Measurements from ENCODE around the gene DCTPP1. TPM values are rescaled to one million over a fixed set of nuclear protein-coding genes. Genes with fewer than 3 reads are reported as not detected.

DCTPP1 gene
- total RNA-seq, 4 donors from 2014 or later = 14.7 to 18.8 (median 17.9) TPM

- peak in 1 of 2 donors; percentile 89 for DNase-seq (ENCODE audit: low spot score in 2 of 2)
- H3K4me3 ChIP-seq (ENCODE audit: low read depth, poor library complexity, severe bottlenecking) = no peak overlapping the region
- intact Hi-C loops (cut with DNase I; ENCODE audit: low total_unique reads) = no loop called here
- 49 to 68% methylated on average over 26 to 31 of the region's 31 CpGs for WGBS, 2 donors
- no peak for TF ChIP-seq POLR2A (IDR thresholded peaks at IDR 0.05)
- no peak for TF ChIP-seq CTCF (IDR thresholded peaks at IDR 0.05)
Measured at GRCh38 chr16:30418350-30419181, 11.3 kb downstream of the DCTPP1 start.

GRCh38 chr16:30417529-30418349, 12.1 kb downstream of the DCTPP1 start:
- 1 to 2% methylated on average over 22 to 31 of the region's 140 CpGs for WGBS, 2 donors
- peak overlapping the region; percentile 39 for H3K4me3 ChIP-seq (ENCODE audit: low read depth, poor library complexity, severe bottlenecking)
- intact Hi-C loops (cut with DNase I; ENCODE audit: low total_unique reads) = no loop called here
- TF ChIP-seq POLR2A (IDR thresholded peaks at IDR 0.05) (no peak), CTCF (IDR thresholded peaks at IDR 0.05) (no peak)
- peak; percentile 55 to 91 for DNase-seq (ENCODE audit: low spot score in 2 of 2)

- no peak for TF ChIP-seq CTCF (IDR thresholded peaks at IDR 0.05)
- TF ChIP-seq POLR2A (IDR thresholded peaks at IDR 0.05) = no peak
Measured at GRCh38 chr16:30416624-30417528, 13.0 kb downstream of the DCTPP1 start.

GRCh38 chr16:30416047-30416603, 13.7 kb downstream of the DCTPP1 start:
- no peak overlapping the region for H3K4me3 ChIP-seq (ENCODE audit: low read depth, poor library complexity, severe bottlenecking)
- intact Hi-C loops (cut with DNase I; ENCODE audit: low total_unique reads) = no loop called here
- 95 to 98% methylated on average over 4 of the region's 4 CpGs for WGBS, 2 donors
- DNase-seq (ENCODE audit: low spot score in 2 of 2) = no peak
- TF ChIP-seq POLR2A (IDR thresholded peaks at IDR 0.05) (no peak), CTCF (IDR thresholded peaks at IDR 0.05) (no peak)

More at GRCh38 chr16:30416624-30417528, 13.0 kb downstream of the DCTPP1 start:
- peak overlapping the region; percentile 39 for H3K4me3 ChIP-seq (ENCODE audit: low read depth, poor library complexity, severe bottlenecking)
- intact Hi-C loops (cut with DNase I; ENCODE audit: low total_unique reads) = no loop called here
- DNase-seq (ENCODE audit: low spot score in 2 of 2) = no peak
- WGBS, 2 donors = 56 to 59% methylated on average over 16 to 18 of the region's 18 CpGs

- intact Hi-C loops (cut with DNase I; ENCODE audit: low total_unique reads) = no loop called here
- no peak overlapping the region for H3K4me3 ChIP-seq (ENCODE audit: low read depth, poor library complexity, severe bottlenecking)
- DNase-seq (ENCODE audit: low spot score in 2 of 2) = no peak
- TF ChIP-seq CTCF (IDR thresholded peaks at IDR 0.05) (no peak), POLR2A (IDR thresholded peaks at IDR 0.05) (no peak)
- 73% methylated on average over 5 of the region's 5 CpGs for WGBS, 2 donors
Measured at GRCh38 chr16:30414159-30414558, 15.7 kb downstream of the DCTPP1 start.

All from lower leg skin (tissue), 4 donors.